Stimulated activated CD4-positive, alpha-beta T cell treated with anti-CD3 and anti-CD28 coated beads, Interleukin-12 subunit alpha, Interleukin-12 subunit beta, amount 100 ng/mL, for 24 hours (primary cell): ENCODE data around the gene DOCK9.
"Not testable (repeated sequence)": the region's sequence is repeated elsewhere in the genome, so short reads cannot be mapped to it uniquely, and the experiment has no call there.

Experiments used
- DNase-seq, 2 experiments: peaks; one replicate each; pipeline ENCODE4 v3.0.0-alpha.2; 2020; ENCODE audit warnings: low read depth in 2 of 2

The DOCK9 gene

DNA sequence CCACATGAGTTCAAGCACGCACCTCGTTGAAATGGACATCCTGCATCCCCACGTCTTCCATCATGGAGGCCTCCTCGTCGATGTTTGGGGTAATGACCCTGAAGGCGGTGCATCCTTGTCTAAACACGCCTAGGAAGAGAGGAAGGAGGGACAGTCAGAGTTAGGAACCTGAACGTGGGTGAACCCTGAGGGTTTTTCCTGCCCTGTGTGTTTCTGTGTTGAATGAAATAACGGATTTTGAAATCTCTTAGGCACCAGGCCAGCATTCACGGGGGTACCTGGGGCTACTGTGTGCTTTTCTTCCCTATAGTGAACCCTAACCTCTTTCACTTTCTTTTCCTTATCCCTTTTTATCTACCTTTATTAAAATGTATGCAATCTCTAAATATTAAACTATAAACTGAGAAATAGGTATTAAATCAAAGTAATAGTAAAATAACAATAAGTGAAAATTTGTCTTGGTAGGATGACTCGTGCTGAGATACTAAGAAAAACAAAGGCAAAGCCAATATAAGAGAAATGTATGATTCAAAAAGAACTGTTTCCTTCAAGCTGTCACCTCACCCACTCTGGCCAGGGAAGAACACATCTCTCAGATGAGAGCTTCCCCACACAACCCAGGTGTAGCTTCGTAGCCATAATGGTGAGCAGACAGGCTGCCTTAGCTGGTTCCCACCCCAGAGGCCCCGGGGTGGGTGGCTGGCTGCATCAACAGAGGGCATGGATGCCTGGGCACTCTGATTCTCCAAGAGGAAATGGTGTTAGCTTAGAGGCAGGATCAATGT lies 153.3 kb downstream of the DOCK9 start:
- no peak for DNase-seq

DNA sequence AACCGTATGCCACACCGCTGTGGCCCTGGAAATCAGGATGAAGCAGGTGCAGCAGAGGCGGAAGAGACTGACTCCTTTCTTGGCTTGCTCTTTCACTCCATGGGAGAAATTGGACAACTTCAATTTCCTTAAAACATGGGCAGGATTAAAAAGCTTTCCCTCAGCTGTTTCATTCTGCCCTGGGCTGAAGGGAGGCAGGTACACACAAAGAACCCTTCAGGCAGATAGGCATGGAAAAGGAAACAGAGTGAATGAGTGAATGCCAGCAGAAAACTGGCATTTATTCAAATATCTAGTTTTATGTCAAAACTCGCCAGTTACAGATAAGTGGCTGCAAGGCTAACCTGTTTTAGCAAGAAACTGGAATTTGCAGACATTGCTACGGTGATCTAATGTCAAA lies 154.4 kb downstream of the DOCK9 start:
- no peak for DNase-seq

DNA sequence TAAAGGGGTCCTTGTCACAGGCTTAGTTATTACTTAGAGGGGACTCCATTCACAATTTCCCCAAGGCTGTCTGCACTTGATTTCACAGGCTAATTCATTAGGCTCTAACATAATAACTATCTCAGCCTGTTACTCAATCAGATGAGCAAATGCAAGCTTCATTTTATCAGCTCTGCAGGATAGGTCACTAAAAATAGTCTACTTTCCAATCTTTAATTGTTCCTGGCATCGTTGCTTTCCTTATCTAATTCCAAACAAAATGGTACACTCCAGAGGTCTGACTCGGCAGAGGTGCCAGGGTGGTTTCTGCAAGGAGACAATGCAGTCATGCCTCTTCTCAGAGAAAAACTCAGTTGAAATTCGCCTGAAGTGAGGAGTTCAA lies 155.6 kb downstream of the DOCK9 start:
- DNase-seq: no peak

DNA sequence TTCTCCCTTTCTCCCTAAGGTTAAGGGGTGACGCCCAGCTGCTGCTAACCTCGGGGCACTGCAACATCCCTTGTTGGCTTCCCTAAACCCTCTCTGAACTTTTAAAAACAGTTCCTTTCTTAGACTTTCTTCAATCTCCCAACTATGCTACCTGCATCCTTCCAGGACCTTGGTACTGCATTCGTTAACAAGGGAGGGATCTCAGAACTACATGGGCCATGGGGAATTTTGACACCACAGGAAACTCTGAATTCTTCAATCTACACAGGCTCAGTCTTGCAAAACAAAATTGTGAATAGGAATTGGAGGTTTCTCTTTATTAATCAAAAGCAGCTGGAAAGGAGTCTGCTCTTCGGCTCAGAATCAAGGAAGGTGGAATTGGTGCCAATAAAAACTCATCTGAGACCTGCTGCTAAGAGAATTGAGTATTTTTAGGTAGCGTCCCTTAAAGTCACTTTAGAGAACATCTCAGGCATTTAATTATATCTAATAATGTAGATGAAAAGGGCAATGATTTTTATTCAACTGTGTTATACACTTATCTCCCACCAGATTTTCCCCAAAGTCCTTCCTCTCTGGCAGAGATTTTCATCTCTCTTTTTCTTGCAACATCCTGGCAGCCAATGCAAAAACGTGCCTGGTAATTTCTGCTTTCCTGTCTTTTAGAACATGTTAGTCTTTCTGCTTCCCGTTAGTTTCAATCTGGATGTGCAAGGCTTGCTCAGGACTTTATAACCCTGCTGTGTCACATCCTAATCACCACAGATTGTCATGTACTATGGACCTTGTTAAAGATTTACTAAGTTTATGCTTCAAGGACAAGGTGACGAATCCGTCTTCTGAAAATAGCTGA lies 156.3 kb downstream of the DOCK9 start:
- no peak for DNase-seq

DNA sequence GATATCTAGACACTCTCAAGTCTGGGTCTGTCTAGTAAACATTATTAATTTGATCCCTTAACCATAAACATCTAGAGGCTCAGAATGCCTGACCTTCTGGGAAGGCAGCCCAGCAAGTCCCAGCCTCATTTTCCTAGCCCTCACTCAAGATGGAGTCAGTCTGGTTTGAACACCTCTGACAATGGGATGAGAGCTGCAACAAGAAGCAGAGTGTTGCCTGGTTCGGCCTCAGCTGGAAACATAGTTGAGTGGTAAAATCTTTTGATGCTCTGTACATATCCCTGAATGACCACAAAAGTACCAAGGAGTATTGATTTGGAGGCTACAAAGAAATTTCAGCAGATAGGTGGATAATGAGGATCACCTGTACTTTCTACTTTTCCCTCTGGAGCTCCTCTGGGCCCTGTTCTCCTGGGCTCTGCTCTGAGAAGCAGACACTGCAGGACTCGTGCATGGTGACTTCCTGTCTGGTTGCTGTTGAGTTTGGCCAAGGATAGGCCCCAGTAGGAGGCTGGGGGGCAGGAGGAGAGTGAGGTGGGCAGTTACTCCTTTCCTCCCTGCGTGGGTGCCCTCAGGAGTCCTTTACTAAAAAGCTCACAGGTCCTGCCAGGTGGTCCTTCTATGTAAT lies 157.0 kb downstream of the DOCK9 start:
- DNase-seq: no peak

DNA sequence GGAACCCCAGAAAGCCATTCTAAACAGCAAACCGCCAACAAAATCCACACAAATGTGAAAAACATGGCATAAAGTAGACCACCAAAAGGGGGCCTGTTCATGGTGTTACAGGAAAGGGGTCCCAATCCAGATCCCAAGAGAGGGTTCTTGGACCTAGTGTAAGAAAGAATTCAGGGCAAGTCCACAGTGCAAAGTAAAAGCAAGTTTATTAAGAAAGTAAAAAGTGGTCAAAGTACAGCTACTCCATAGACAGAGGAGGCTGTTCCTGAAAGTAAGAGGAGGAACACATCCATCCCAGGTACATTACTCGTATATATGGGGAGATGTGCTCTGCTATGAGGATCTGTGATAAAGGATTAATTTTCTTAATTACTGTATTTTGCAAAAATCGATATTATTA lies 157.6 kb downstream of the DOCK9 start:
- no peak for DNase-seq

DNA sequence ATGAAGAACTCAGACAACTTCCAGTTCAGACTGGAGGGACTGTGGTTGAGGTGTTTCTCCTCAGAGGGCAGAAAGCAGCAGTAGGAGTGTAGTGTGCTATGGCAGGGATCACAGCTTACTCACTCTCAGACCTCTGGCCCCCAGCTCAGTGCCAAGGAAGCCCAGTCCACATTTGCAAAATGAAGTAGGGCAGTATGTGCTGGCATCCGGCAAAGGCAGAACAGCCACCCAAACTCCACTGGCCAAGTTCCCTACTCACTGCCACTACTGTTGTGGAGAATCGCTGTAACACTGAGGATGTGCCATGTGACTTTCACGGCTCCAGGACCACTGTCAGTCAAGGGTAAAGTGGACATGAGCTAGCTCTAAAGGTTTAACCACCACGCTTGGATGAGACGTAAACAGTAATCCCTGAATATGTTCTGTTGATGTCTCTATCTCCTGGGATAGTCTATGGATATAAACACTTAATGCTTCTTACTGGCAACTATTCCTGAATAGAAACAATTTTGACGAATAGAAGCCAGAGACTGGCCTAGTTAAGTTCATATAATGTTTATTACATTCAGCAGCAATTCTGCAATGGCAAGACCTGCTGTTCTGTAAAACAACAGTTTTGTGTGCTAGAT lies 158.4 kb downstream of the DOCK9 start:
- DNase-seq: no peak

DNA sequence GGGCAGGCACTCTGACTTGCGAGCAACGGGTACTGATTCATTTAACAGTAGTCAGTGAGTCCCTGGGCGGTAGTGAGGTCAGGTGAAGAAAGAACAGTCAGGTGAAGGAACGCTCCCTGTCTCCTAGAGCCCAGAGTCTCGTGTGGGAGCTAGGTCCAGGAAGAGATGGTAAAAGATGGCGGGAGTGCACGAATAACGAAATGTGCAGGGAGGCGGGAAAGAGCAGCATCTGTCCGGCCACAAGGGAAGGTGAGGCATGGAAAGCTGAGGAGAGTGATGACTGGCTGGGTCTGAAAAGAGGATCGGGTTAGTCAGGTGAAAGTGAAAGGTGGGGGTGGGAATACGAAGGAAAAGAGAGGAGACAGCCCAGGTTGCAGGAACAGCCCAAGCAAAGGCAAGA lies 161.5 kb downstream of the DOCK9 start:
- DNase-seq: no peak

DNA sequence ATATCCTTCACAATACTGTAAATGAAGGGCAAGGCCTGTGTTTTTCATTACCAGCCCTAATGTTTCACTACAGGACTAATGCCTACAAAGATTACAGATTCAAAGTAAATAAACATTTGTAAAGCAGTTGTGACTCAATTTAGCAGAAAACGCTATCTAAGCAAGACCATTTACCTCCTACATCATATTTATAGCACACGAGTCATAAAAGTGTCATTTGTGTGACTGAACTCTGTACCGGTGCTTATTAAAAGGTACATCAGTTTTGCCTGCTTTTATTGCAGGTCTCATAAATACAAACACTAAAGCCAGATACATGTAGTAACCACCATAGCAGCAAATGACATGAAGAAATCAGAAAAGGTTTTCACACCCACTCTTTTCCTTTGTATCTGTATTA lies 163.9 kb downstream of the DOCK9 start:
- no peak for DNase-seq

DNA sequence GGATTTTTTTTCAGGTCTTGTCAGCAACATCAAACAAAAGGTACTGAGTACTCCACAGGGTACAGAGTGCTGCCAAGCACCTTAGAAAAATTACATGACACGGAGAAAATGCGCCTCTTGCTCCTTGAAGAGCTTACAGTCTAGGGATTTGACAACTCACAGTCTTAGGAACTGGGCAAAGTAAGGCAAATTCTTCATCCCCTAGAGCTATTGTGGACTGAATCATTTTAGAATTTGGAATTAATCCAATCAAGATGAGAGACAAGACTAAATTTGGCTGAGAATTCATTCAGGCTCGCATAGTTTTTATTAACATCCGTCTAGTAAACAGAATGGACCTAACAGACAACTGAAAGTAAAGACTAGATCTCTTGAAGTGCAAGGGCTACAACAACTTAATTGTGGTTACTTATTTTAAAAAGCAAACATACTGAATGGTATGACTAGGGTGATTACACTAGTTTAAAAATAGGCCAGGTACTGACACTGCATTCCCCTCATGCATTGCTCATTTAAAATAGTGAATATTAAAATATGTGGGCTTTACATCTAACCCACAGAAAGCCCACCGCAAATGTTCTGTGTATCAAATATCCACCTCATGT lies 165.6 kb downstream of the DOCK9 start:
- DNase-seq: not testable (repeated sequence)

DNA sequence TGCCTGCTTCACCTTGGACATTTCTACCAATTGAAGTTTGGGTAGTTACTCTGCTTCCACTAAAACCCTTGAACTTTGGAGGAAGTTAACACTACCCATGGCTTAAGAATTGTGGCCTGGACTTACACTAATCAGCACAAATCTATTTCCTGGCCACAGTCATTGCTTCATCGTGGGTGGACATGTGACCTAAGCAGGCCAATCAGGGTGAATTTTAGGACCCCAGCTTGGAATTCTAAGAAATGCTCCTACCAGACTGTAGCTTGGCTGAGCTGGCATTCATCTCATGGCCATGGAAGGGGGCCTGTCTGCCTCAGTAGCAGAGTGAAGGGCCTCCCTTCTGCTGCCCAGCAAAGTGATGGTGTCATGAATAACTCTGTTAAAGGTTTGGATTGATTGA lies 167.1 kb downstream of the DOCK9 start:
- no peak for DNase-seq

DNA sequence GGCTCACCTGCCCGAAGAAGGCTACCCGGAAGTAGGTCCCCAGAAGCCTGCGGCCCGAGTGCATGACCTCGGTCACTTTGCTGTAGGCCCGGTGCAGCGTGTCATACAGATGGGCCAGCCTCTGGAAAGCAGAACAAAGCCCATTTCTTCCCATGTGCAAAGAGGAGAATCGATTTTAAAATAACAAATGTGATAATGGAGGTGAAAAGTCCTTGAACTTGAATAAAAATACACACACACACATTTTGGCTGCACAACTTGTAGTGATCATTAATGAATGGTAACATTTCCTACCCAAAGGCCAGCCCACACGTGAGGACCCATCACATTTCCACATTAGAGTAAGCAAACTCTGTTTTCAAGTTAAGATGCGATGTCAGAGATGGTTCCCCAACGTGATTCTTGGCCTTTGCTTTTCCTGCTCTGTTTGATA lies 168.5 kb downstream of the DOCK9 start:
- DNase-seq: no peak

DNA sequence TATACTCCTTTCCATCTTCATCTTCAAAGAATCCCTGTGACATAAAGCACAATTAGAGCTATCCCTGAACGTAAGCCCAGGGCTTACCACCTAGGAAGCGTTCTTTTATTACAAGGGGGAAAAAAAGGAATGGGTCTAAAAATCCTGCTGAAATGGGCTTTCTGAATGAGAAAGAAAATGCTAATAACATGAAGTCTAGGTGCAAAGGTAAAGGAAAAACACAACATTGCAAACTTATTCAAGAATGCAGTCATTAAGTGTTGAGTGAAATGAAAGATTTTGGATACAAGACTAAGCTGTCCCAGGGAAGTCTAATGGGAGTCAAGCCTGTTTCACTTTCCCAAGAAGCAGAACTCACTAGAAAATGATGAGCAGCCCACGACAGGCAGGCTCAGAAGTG lies 170.1 kb downstream of the DOCK9 start:
- DNase-seq: no peak

DNA sequence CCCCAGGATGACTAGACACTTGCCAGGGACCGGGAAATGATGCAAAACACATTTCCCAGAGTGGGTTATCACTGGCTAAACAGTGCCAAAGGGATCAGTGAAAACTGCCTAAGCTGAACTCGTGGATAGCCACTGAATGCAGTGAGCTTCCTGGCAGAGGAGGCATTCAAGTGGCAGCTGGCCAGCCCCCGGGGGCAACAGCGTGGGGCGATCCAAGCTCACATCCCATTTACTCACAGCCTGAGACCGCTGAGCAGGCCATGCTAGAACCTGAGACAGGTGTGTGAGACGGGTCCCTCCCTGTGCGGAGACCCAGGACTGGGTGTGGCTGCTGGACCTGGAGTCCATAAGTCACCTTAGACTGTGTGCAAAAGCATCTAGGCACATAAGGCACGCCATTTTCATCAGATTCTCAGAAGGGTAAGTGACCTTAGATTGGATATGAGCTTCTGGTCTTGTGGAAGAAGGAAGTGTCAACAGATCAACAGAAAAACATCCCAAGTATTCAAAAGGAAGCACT lies 173.5 kb downstream of the DOCK9 start:
- DNase-seq: no peak

DNA sequence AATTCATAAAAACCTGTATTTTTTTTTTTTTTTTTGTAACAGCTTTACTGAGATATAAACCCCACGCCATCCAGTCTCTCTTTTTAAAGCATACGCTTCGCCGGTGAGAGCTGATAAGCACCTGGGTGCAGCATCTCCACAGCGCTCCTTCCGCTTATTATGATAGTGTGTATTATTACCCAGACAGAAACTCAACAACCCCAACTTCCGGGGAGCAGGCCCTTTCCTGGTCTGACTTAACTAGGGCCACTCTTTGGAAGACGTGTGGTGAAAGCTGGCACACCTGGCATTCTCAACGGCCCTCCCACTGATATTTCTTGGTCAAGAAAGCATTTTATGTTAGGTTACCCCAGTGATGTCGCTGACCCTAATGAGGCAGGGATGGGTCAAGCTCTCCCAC lies 173.9 kb downstream of the DOCK9 start:
- DNase-seq: no peak

DNA sequence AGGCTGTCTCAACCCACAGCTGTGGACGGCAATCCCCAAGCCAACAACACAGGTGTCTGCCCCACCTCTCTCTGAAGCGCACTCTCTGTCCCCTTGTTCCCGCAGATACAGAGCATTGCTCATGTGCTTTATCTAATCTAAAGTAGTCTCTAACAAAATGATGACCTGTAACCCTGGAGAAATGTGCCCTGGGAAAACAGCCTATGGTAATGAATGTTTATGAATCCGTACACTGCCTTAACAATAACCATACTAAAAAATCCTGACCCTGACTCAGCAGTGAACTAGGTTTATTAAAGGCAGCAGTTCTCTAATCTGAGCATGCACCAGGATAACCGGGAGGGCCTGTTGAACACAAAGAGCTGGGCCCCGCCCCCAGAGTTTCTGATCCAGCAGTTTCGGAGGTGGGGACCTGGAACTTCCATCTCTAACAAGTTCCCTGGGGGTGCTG lies 174.7 kb downstream of the DOCK9 start:
- DNase-seq: no peak

DNA sequence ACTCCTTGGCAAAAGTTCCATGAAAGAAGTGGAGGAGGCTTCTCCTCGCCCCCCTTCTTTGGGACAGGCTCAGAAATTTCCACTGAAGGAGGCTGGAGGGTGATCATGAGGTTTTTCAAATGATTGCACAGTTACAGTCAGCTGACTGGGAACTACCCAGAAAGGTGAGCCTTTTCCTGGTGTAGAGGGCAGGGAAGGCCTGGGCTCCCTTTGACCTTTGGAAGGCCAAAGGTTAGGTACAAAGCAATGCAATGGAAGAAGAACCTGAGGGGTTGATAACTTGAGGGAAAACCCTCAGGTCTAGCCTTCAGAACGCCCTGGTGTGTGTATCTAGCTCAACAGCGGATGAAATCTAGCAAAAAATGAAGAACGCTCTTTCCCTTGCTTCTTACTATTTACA lies 175.3 kb downstream of the DOCK9 start:
- no peak for DNase-seq

DNA sequence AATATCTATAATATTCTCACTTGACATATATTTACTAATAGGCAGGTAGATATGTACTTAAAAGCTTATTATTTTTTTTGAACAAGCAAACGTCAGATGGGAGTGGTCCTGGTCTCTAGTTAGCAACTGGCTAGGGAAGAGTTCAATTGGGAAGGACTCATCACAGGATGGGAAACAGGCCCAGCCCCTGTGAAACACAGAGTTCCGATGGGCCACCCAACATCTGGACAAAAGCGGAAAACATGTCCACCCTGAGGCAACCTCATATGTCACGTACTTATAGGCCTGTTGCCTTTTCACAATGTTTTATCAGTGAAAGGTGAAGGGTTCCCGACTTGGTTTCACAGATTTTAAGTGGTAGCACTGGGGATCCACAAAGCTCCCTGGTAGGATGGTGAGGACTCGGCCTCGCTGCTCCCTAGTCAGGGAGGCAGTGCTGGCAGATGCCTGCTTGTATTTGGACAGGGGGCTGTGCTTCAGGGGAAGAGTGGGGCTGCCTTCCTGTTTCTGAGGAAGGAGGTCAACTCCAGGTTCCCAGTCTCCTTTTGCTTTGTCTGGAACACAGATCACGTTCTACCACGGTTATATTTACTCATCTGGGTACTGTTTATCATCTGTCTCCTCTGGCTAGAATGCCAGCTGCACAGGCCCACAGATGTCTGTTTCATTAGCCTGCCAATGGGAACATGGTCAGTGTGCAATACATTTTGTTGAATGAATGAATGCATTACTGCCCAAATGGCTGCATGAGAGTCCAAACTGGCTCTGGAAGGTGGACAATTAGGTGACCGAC lies 176.0 kb downstream of the DOCK9 start:
- no peak for DNase-seq

DNA sequence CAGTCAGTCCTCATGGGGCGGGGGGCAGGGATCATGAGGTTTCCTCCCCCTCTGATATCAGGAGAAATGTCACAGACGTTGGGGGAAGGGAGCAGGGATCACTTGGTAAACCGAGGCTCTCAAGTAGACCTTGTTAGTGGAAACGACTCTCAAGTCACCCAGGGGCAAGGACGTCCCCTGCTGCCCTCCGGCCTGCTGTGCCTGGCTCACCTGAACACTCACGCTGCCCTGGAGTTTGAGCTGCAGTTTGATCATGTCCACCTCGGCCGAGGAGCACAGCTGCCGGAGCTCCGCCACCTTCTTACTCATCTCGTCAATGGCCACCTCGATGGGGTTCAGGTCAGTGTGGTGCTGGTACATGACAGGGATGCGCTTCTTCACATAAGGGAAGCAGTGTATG lies 177.8 kb downstream of the DOCK9 start:
- DNase-seq: no peak

DNA sequence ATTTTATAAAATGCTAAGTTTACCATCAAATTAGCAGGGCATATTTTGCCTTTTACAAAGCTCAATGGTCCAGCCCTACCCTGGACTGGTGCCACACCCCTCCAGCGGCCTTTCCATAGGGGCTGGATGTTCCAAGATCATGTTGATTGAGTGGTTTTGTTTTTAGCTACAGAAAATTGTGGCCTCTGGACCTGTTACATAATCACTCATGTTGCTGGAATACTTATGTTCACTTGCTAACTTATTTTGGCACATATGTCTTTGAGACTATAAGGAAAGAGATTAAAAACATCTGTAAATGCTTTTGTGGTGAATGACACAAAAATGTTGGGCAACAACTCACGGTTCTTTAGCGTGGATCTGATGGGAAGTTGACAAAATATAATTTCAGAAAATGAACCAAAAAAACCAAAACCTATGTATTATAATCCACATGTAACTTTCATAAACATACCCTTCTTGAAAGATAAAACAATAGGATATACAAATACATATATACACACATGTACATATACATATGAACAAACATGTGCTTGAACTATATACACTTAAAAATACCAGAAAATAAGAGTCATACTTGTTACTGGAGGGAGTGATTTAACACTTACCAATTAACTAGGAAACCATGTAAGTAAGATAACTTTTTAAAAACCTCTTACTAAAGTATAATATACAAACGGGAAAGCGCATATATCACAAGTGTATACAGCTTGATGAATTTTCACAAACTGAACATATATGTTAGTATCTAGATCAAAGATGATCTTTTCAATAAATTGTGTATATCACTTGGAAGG lies 178.8 kb downstream of the DOCK9 start:
- no peak for DNase-seq
